ENCODE data around the gene RGS7BP.
"Not testable (repeated sequence)": the region's sequence is repeated elsewhere in the genome, so short reads cannot be mapped to it uniquely, and the experiment has no call there.

RGS7BP gene

GRCh38 chr5:64505769-64506566, at the start of gene RGS7BP:
TSS of gene RGS7BP (plus strand) at chr5:64506015. CDS start at chr5:64506625, 610 bp downstream.
- peak; percentile 30 to 59 for DNase-seq

- DNase-seq: no peak
Observed at GRCh38 chr5:64457846-64458245, 48.0 kb upstream of the RGS7BP start.

- no peak for DNase-seq
Observed at GRCh38 chr5:64458948-64459347, 46.9 kb upstream of the RGS7BP start.

- no peak for DNase-seq
Observed at GRCh38 chr5:64462391-64462790, 43.4 kb upstream of the RGS7BP start.

GRCh38 chr5:64486163-64486562, 19.7 kb upstream of the RGS7BP start:
- DNase-seq: no peak

GRCh38 chr5:64487283-64487682, 18.5 kb upstream of the RGS7BP start:
- DNase-seq: no peak

- DNase-seq: no peak
Observed at GRCh38 chr5:64489857-64490256, 16.0 kb upstream of the RGS7BP start.

GRCh38 chr5:64497386-64497785, 8.4 kb upstream of the RGS7BP start:
- DNase-seq: no peak

GRCh38 chr5:64502196-64502595, 3.6 kb upstream of the RGS7BP start:
- no peak for DNase-seq

GRCh38 chr5:64506567-64507263, 900 bp downstream of the RGS7BP start:
- DNase-seq: no peak

- no peak for DNase-seq
Observed at GRCh38 chr5:64507264-64507605, 1.4 kb downstream of the RGS7BP start.

GRCh38 chr5:64509828-64510227, 4.0 kb downstream of the RGS7BP start:
- no peak for DNase-seq

- no peak for DNase-seq
Observed at GRCh38 chr5:64513492-64513891, 7.7 kb downstream of the RGS7BP start.

GRCh38 chr5:64514612-64515011, 8.8 kb downstream of the RGS7BP start:
- DNase-seq: no peak

GRCh38 chr5:64516216-64516615, 10.4 kb downstream of the RGS7BP start:
- DNase-seq: no peak

- DNase-seq: no peak
Observed at GRCh38 chr5:64518793-64519192, 13.0 kb downstream of the RGS7BP start.

- no peak for DNase-seq
Observed at GRCh38 chr5:64519263-64519662, 13.4 kb downstream of the RGS7BP start.

- peak; percentile 39 to 60 for DNase-seq
Observed at GRCh38 chr5:64526734-64527439, 21.1 kb downstream of the RGS7BP start.

GRCh38 chr5:64530076-64530475, 24.3 kb downstream of the RGS7BP start:
- no peak for DNase-seq

- DNase-seq: peak in 1 of 2 experiments; percentile 44
Observed at GRCh38 chr5:64532212-64532611, 26.4 kb downstream of the RGS7BP start.

GRCh38 chr5:64532657-64533056, 26.8 kb downstream of the RGS7BP start:
- DNase-seq: peak in 1 of 2 experiments; percentile 18

GRCh38 chr5:64534033-64534432, 28.2 kb downstream of the RGS7BP start:
- no peak for DNase-seq

GRCh38 chr5:64557911-64558310, 52.1 kb downstream of the RGS7BP start:
- DNase-seq: no peak

GRCh38 chr5:64558641-64559040, 52.8 kb downstream of the RGS7BP start:
- not testable (repeated sequence) for DNase-seq
